GM21717 (cell line): ENCODE results near the gene IL1F10.
"Not testable (repeated sequence)": the region's sequence is repeated elsewhere in the genome, so short reads cannot be mapped to it uniquely, and the experiment has no call there.

Experiments
- ATAC-seq: cut with Tn5 transposase; IDR thresholded peaks from one replicate; pipeline ENCODE4 v1.9.1; 2021; ENCODE audit warnings: mild to moderate bottlenecking, moderate library complexity; ENCODE audit not compliant: unreplicated experiment

The IL1F10 gene

GRCh38 chr2:113080134-113080533, 12.4 kb downstream of the IL1F10 start:
- ATAC-seq: no peak

GRCh38 chr2:113081488-113082210, 13.9 kb downstream of the IL1F10 start:
- no peak for ATAC-seq

- no peak for ATAC-seq
These were observed 15.5 kb downstream of the IL1F10 start for GRCh38 chr2:113083296-113083695.

GRCh38 chr2:113084249-113085000, 16.7 kb downstream of the IL1F10 start:
- ATAC-seq: no peak

- no peak for ATAC-seq
These were observed 17.8 kb downstream of the IL1F10 start for GRCh38 chr2:113085542-113085941.

GRCh38 chr2:113088213-113088992, 20.6 kb downstream of the IL1F10 start:
- ATAC-seq: no peak

- ATAC-seq: no peak
These were observed 22.1 kb downstream of the IL1F10 start for GRCh38 chr2:113089916-113090315.

- ATAC-seq: no peak
These were observed 23.6 kb downstream of the IL1F10 start for GRCh38 chr2:113091231-113091896.

GRCh38 chr2:113092864-113093612, 25.3 kb downstream of the IL1F10 start:
- no peak for ATAC-seq

- ATAC-seq: no peak
These were observed 25.8 kb downstream of the IL1F10 start for GRCh38 chr2:113093613-113093977.

- ATAC-seq: not testable (repeated sequence)
These were observed 28.5 kb downstream of the IL1F10 start for GRCh38 chr2:113096306-113096705.

GRCh38 chr2:113096842-113097618, 29.3 kb downstream of the IL1F10 start:
- ATAC-seq: not testable (repeated sequence)

- peak; percentile 58 for ATAC-seq
These were observed 30.3 kb downstream of the IL1F10 start for GRCh38 chr2:113098041-113098440.

GRCh38 chr2:113098532-113098931, 30.8 kb downstream of the IL1F10 start:
- ATAC-seq: no peak

GRCh38 chr2:113102133-113102532, 34.4 kb downstream of the IL1F10 start:
- no peak for ATAC-seq

GRCh38 chr2:113103277-113103676, 35.5 kb downstream of the IL1F10 start:
- ATAC-seq: no peak

GRCh38 chr2:113104054-113104611, 36.4 kb downstream of the IL1F10 start:
- ATAC-seq: no peak

- ATAC-seq: no peak
These were observed 37.4 kb downstream of the IL1F10 start for GRCh38 chr2:113105047-113105785.

- ATAC-seq: no peak
These were observed 43.4 kb downstream of the IL1F10 start for GRCh38 chr2:113111121-113111520.
